Mesothelial cell of epicardium (in vitro differentiated cells): ENCODE results near the gene ST6GALNAC4. TPM values are rescaled to one million over a fixed set of nuclear protein-coding genes. Genes with fewer than 3 reads are reported as not detected.

Experiments used
- DNase-seq, 2 experiments: peaks; one replicate each; pipeline ENCODE4 v3.0.0; 2021; ENCODE audit warnings: low spot score in 2 of 2; ENCODE audit not compliant: unreplicated experiment in 2 of 2
- H3K27ac Mint-ChIP-seq: 2 replicates; pipeline ENCODE4 v1.8.0; 2021; ENCODE audit warnings: mixed read lengths
- H3K27me3 Mint-ChIP-seq: 2 replicates; pipeline ENCODE4 v1.8.0; 2021; ENCODE audit warnings: low read depth, mixed read lengths
- H3K36me3 Mint-ChIP-seq: 2 replicates; pipeline ENCODE4 v1.8.0; 2021; ENCODE audit warnings: mixed read lengths
- H3K4me1 Mint-ChIP-seq: 2 replicates; pipeline ENCODE4 v1.8.0; 2021; ENCODE audit warnings: mixed read lengths
- H3K4me3 Mint-ChIP-seq: 2 replicates; pipeline ENCODE4 v1.8.0; 2021; ENCODE audit warnings: mild to moderate bottlenecking, moderate library complexity, mixed read lengths
- H3K9me3 Mint-ChIP-seq: 2 replicates; pipeline ENCODE4 v1.8.0; 2021; ENCODE audit warnings: mixed read lengths
- total RNA-seq: library from RNA; stranded (reverse); gene quantifications from 3 replicates; pipeline ENCODE4 v1.2.1, GENCODE V29; 2021
- TF ChIP-seq, protein P1 (sequence below): fragments of 200-600 bp; sonication (generic); IDR thresholded peaks from one replicate; pipeline ENCODE4 v1.5.0; 2021; ENCODE audit warnings: antibody characterized with exemption; ENCODE audit not compliant: unreplicated experiment

ST6GALNAC4 gene
- total RNA-seq, 1 donor from 2014 or later = 14.5 TPM

DNA sequence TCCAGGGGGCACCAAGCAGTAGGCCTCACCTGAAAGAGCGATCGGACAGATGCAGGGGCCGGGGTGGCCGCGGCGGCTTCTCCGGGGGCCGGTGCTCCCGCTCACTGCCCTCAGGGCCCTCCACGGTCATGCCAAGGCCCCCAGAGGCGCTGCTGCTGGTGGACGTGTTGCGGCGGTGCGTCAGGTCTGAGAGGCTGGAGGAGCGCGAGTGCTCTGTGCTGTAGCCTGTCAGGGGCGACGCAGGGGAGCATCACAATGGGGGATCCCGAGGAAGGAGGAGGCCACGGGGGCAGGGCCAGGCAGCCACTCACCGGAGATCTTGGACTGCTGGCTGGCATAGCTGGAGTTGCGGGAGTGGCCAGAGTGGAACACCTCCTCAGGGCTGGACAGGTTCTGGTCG is 28.5 kb upstream of the ST6GALNAC4 start:
- no peak for DNase-seq
- no peak overlapping the region for H3K27ac Mint-ChIP-seq
- no peaks in the 10 kb centered on the region for H3K9me3 Mint-ChIP-seq
- H3K4me3 Mint-ChIP-seq = no peak overlapping the region
- no peaks in the 10 kb centered on the region for H3K27me3 Mint-ChIP-seq
- H3K36me3 Mint-ChIP-seq = peaks cover 25% of the 10 kb centered on the region
- TF ChIP-seq, protein P1, sequence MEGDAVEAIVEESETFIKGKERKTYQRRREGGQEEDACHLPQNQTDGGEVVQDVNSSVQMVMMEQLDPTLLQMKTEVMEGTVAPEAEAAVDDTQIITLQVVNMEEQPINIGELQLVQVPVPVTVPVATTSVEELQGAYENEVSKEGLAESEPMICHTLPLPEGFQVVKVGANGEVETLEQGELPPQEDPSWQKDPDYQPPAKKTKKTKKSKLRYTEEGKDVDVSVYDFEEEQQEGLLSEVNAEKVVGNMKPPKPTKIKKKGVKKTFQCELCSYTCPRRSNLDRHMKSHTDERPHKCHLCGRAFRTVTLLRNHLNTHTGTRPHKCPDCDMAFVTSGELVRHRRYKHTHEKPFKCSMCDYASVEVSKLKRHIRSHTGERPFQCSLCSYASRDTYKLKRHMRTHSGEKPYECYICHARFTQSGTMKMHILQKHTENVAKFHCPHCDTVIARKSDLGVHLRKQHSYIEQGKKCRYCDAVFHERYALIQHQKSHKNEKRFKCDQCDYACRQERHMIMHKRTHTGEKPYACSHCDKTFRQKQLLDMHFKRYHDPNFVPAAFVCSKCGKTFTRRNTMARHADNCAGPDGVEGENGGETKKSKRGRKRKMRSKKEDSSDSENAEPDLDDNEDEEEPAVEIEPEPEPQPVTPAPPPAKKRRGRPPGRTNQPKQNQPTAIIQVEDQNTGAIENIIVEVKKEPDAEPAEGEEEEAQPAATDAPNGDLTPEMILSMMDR = no peak
- peaks cover 8% of the 10 kb centered on the region for H3K4me1 Mint-ChIP-seq

DNA sequence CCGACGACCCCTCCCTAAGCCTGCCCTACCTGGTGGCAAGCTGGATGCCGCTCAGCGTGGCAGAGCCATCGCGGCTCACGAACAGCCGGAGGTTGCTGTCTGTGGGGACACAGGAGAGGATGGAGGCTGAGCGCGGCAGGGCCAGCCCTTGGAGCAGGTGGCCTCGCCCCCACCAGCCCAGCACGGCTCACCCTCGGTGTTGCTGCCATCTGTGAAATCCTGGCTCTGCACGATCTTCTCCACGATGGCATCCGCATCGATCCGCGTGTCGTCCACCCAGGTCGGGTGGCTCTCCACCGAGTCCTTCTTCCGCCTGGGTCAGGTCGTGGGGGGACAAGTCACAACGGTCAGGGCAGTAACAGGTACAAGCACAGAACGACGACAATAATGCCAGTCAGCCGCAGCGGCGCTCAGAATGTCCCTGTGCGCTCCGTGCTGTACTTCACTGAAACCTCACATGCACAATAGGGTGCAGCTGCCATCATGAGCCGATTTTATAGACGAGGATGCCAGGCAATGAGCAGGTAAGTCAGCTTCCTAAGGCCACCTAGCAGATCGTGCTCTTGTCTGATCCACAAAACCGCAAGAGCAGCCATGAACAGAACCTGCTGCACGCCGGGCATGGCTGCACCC is 27.9 kb upstream of the ST6GALNAC4 start:
- peaks cover 26% of the 10 kb centered on the region for H3K36me3 Mint-ChIP-seq
- no peak overlapping the region for H3K4me3 Mint-ChIP-seq
- peaks cover 5% of the 10 kb centered on the region for H3K4me1 Mint-ChIP-seq
- H3K9me3 Mint-ChIP-seq = no peaks in the 10 kb centered on the region
- DNase-seq = no peak
- TF ChIP-seq, protein P1 = no peak
- H3K27me3 Mint-ChIP-seq = no peaks in the 10 kb centered on the region
- H3K27ac Mint-ChIP-seq = no peak overlapping the region

DNA sequence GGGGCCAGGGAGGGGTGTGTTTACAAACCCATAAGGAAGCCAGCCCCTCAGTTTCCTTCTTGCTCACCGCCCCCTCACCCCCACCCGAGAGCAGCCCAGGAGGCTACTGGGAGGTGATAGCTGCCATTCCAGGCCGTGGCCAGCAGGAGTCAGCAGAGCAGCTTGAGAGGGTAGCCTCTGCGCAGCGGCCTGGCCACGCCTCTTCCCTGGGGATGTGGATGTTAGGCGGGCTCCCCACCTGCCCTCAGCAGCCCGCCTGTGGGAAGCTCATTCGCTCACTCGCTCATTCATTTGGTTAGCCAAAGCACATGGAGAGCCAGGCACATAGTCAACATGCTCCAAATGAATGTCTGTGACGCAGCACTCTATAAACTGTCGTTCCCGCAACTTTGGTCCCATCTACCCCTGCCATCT is 26.9 kb upstream of the ST6GALNAC4 start:
- TF ChIP-seq, protein P1 = peak; percentile 65
- no peak overlapping the region for H3K4me3 Mint-ChIP-seq
- DNase-seq = peak; percentile 63 to 81
- H3K9me3 Mint-ChIP-seq = no peaks in the 10 kb centered on the region
- no peaks in the 10 kb centered on the region for H3K27me3 Mint-ChIP-seq
- H3K4me1 Mint-ChIP-seq = peaks cover 5% of the 10 kb centered on the region
- peak overlapping the region; percentile 59 for H3K27ac Mint-ChIP-seq
- H3K36me3 Mint-ChIP-seq = peaks cover 26% of the 10 kb centered on the region

DNA sequence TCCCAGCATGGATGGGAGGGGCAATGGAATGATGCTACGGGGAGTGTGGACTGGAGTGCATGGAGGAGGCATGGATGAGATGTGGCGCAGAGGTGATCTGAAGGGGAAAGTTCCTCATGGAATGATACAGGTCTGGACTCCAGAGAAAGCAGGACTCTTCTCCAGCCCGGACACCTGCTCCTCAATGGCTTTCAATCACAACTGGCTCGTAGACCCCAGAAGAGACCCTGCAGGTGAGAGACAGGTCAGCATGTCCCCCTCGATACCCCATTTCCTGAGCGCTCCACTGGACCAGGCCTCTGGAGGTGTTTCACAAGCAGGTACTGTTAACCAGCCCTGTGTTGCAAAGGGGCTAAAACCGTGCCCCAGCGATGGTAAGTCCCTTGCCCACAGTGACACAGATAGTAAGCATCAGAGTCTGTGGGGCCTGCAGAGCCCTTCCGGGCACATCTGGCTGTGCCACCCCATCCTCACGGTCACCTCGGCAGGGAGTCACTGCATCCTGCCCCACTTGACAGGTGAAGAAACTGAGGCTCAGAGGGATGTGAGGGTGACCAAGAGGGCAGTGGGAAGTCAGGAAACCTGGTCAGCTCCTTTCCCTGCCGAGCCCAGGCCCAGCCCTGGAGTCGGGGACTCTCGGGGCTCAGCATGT is 26.3 kb upstream of the ST6GALNAC4 start:
- Mint-ChIP-seq H3K4me3 (no peak overlapping the region), H3K9me3 (no peaks in the 10 kb centered on the region), H3K4me1 (peaks cover 9% of the 10 kb centered on the region), H3K27me3 (no peaks in the 10 kb centered on the region), H3K27ac (peak overlapping the region; percentile 52), H3K36me3 (peaks cover 26% of the 10 kb centered on the region)
- no peak for DNase-seq
- TF ChIP-seq, protein P1 = no peak

DNA sequence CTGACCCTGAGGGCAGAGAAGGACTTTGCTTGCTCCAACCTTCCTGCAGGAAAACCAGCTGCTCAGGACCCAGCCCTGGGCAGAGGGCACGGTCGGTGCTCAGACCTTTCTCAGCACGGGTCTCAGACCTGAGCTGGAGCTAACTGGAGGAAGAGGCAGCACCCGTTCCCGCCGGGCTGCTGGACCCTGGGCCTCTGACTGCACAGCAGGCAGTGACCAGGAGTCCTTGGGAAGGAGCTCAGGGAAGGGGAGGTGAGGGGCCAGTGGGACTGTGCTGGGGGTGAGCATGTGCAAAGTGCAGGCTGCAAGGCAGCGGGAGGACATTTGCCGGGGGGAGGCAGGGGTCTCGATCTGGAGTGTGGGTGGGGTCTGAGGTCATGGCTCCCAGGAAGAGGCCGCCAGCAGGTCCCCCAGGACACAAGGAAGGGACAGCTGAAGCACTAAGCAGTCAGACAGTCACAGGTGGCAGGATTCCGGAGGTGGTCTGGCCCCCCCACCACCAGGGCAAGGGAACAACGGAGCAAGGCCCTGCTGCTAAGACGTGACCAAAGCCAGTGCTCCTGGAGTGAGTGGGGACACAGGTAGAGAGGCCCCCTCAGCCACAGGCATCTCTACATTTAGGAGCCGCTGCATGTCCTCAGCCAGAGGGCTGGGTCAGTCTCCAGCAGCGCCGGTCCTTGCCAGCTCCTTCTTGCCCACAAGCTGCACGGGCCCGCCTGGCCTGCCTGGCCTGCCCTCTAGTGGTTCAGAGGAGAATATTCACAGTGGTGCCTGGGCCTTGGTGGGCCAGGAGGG is 25.6 kb upstream of the ST6GALNAC4 start:
- Mint-ChIP-seq H3K36me3 (peaks cover 22% of the 10 kb centered on the region), H3K9me3 (no peaks in the 10 kb centered on the region), H3K4me1 (peaks cover 13% of the 10 kb centered on the region), H3K4me3 (no peak overlapping the region), H3K27me3 (no peaks in the 10 kb centered on the region), H3K27ac (peak overlapping the region; percentile 52)
- no peak for DNase-seq
- TF ChIP-seq, protein P1 = peak; percentile 90
